Measurements from ENCODE around the gene INTS13.
A peak's percentile ranks its signal among the peaks of the same experiment; 100 is the strongest.
"Not testable (repeated sequence)": the region's sequence is repeated elsewhere in the genome, so short reads cannot be mapped to it uniquely, and the experiment has no call there.

The INTS13 gene

GRCh38 chr12:26935636-26936378, 2.0 kb downstream of the INTS13 start:
- DNase-seq: no peak

- DNase-seq: no peak
These were observed 8.2 kb downstream of the INTS13 start for GRCh38 chr12:26929590-26929989.

- DNase-seq: no peak
These were observed 9.1 kb downstream of the INTS13 start for GRCh38 chr12:26928661-26929060.

- no peak for DNase-seq
These were observed 15.9 kb downstream of the INTS13 start for GRCh38 chr12:26921886-26922285.

- no peak for DNase-seq
These were observed 18.6 kb downstream of the INTS13 start for GRCh38 chr12:26919216-26919555.

GRCh38 chr12:26918321-26919215, 19.2 kb downstream of the INTS13 start:
- no peak for DNase-seq

- no peak for DNase-seq
These were observed 31.1 kb downstream of the INTS13 start for GRCh38 chr12:26906704-26907103.

GRCh38 chr12:26906024-26906423, 31.8 kb downstream of the INTS13 start:
- no peak for DNase-seq

GRCh38 chr12:26903396-26903795, 34.4 kb downstream of the INTS13 start:
- DNase-seq: not testable (repeated sequence)

GRCh38 chr12:26896913-26897312, 40.9 kb downstream of the INTS13 start:
- no peak for DNase-seq

GRCh38 chr12:26895672-26896071, 42.1 kb downstream of the INTS13 start:
- no peak for DNase-seq

- DNase-seq: no peak
These were observed 46.1 kb downstream of the INTS13 start for GRCh38 chr12:26891704-26892103.

- no peak for DNase-seq
These were observed 47.0 kb downstream of the INTS13 start for GRCh38 chr12:26890784-26891183.

GRCh38 chr12:26884765-26885576, 52.8 kb downstream of the INTS13 start:
- peak; percentile 66 to 76 for DNase-seq

- no peak for DNase-seq
These were observed 57.2 kb downstream of the INTS13 start for GRCh38 chr12:26880625-26881024.

GRCh38 chr12:26878661-26879119, 59.1 kb downstream of the INTS13 start:
- no peak for DNase-seq

GRCh38 chr12:26874501-26875296, 63.1 kb downstream of the INTS13 start:
- DNase-seq: no peak

GRCh38 chr12:26872625-26873024, 65.2 kb downstream of the INTS13 start:
- no peak for DNase-seq

GRCh38 chr12:26871985-26872384, 65.8 kb downstream of the INTS13 start:
- DNase-seq: no peak

- no peak for DNase-seq
These were observed 67.0 kb downstream of the INTS13 start for GRCh38 chr12:26870491-26871419.

- DNase-seq: no peak
These were observed 67.8 kb downstream of the INTS13 start for GRCh38 chr12:26869908-26870459.

Measured in stimulated activated CD4-positive, alpha-beta T cell treated with anti-CD3 and anti-CD28 coated beads, Interleukin-4, amount 100 ng/mL, for 4 hours (primary cell).